Adrenal gland (tissue), 5 donors: ENCODE results near the gene FGGY.

Experiments used
- POLR2A ChIP-seq, 2 donors: fragments of 450-650 bp; IDR thresholded peaks; one replicate each; pipeline ENCODE4 v1.6.1; 2017; ENCODE audit warnings: antibody characterized with exemption in 2 of 2, mild to moderate bottlenecking in 2 of 2, moderate library complexity in 1 of 2
- TF ChIP-seq, protein P1 (sequence below), 6 experiments: fragments of 450-650 bp in 4 of 6; fragments of 200-600 bp in 2 of 6; sonication (generic) in 1 of 6; IDR thresholded peaks; 1 replicate in 5 of 6; 2 replicates in 1 of 6; pipeline versions ENCODE4 v1.5.1 to v1.8.0; 2016 to 2021; ENCODE audit warnings: antibody characterized with exemption in 6 of 6, mild to moderate bottlenecking in 2 of 6, moderate library complexity in 1 of 6
- donor health status: DM: no; HTN: no; CAD: no.

DNA sequence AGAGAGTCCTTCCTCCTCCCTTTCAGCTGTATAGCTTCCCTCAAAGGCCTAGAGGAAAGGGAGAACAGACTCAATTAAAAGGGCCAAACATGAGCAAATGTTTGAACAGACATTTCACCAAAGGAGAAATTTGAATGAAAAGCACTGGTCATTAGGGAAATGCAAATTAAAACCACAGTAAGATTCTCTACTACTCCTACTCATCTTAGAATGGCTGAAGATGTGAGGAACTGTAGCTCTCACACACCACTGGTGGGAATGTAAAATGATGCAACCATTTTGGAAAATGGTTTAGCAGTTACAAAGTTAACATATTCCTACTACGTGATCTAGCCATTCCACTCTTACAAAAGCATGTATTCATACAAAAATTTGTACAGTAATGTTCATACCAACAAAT is 264.9 kb downstream of the FGGY start:
- TF ChIP-seq, protein P1, sequence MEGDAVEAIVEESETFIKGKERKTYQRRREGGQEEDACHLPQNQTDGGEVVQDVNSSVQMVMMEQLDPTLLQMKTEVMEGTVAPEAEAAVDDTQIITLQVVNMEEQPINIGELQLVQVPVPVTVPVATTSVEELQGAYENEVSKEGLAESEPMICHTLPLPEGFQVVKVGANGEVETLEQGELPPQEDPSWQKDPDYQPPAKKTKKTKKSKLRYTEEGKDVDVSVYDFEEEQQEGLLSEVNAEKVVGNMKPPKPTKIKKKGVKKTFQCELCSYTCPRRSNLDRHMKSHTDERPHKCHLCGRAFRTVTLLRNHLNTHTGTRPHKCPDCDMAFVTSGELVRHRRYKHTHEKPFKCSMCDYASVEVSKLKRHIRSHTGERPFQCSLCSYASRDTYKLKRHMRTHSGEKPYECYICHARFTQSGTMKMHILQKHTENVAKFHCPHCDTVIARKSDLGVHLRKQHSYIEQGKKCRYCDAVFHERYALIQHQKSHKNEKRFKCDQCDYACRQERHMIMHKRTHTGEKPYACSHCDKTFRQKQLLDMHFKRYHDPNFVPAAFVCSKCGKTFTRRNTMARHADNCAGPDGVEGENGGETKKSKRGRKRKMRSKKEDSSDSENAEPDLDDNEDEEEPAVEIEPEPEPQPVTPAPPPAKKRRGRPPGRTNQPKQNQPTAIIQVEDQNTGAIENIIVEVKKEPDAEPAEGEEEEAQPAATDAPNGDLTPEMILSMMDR (IDR thresholded peaks at IDR 0.05), result no peak
- no peak for TF ChIP-seq POLR2A (IDR thresholded peaks at IDR 0.05)
